H54 (cell line): ENCODE results near the gene FAF1.

Experiments
- DNase-seq: peaks from one replicate; pipeline ENCODE4 v3.0.0; 2011; ENCODE audit warnings: low spot score, mixed read lengths; ENCODE audit not compliant: insufficient read length
- FAIRE-seq: peaks from 3 replicates; lab custom pipeline; 2011; peaks lifted over from hg19 to GRCh38; lab: Jason Lieb, UNC
- POLR2A ChIP-seq: IDR thresholded peaks from 2 replicates; pipeline ENCODE4 v1.6.1; 2011; ENCODE audit warnings: low read depth, mild to moderate bottlenecking, low read length

Gene FAF1

GRCh38 chr1:50414853-50415234 lies 545.2 kb downstream of the FAF1 start:
- FAIRE-seq (no peak), DNase-seq (no peak)
- TF ChIP-seq POLR2A: no peak

- TF ChIP-seq POLR2A: no peak
- DNase-seq (no peak), FAIRE-seq (no peak)
Observed at GRCh38 chr1:50412813-50413476, 547.1 kb downstream of the FAF1 start.

DNA sequence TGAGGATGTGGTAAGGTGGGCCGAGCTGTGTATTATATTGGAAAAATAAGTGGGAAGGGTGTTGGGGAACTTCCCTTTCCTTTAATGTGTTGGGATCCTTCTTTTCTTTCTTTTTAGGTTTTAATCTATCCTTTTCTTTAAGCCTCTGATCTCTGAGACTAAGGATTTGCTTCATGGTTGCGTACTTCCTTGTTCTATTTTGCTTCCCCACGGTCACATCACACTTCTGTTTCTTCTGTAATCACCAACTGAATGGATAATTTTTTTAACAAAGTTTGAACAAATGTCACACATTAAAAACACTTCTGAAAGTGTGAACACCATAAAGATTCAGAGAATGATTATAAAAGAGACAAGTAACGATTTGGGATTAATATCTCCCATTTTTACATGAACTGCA lies 554.3 kb downstream of the FAF1 start:
- FAIRE-seq (no peak), DNase-seq (no peak)
- TF ChIP-seq POLR2A: no peak

- no peak for TF ChIP-seq POLR2A
- DNase-seq: no peak
- FAIRE-seq: no peak
Observed at GRCh38 chr1:50393522-50394120, 566.4 kb downstream of the FAF1 start.
